ENCODE results near the gene SYTL3.

DNA sequence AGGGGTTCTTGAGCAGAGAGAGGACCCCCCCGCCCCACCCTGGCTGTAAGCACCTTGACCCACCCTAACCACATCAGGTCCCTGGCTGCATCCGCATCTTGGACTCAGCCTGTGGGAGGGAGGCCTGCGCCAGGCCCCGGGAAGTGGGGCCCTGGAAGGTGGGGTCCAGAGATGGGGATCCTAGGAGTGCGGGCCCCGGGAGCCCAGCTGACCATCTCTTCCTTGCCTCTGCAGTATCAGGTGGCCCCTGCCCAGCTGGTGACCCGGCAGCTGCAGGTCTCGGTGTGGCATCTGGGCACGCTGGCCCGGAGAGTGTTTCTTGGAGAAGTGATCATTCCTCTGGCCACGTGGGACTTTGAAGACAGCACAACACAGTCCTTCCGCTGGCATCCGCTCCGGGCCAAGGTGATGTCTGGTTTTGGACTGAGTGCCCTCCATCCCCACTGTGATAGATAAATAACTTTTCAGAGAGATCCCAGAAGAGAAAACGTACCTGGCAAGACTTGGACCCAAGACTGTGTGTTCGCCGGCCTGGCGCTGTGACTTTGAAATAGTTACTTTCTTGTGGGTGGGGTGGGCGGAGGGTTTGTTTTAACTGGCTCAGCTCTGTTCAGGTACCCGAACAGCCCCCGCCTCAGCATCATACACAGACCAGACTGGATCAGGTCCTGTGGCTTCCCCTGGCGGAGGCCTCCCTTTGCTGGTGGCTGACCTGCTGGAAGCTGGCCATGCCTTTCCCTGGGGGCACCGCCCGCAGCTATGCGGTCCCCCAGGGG, 107.3 kb downstream of the SYTL3 start:
- TF ChIP-seq POLR2AphosphoS5 (IDR thresholded peaks at IDR 0.05; ENCODE audit: low read depth, low read length) (no peak), POLR2A (IDR thresholded peaks at IDR 0.05; ENCODE audit: low read depth, low read length) (no peak), TAF1 (IDR thresholded peaks at IDR 0.05; ENCODE audit: low read depth, low read length) (no peak), SPI1 (IDR thresholded peaks at IDR 0.05; ENCODE audit: low read depth, low read length) (no peak), PAX5 (IDR thresholded peaks at IDR 0.05; ENCODE audit: insufficient read depth, low read length, severe bottlenecking) (no peak)
